Stimulated activated CD4-positive, alpha-beta T cell treated with anti-CD3 and anti-CD28 coated beads, Interleukin-15, amount 100 ng/mL, for 1 hour (primary cell): ENCODE results near the gene VPS8.
"Not testable (repeated sequence)": the region's sequence is repeated elsewhere in the genome, so short reads cannot be mapped to it uniquely, and the experiment has no call there.

ENCODE experiments used
- DNase-seq, 2 donors: peaks; one replicate each; pipeline ENCODE4 v3.0.0-alpha.2; 2020; ENCODE audit warnings: low read depth in 1 of 2, low spot score in 1 of 2

Gene VPS8

DNA sequence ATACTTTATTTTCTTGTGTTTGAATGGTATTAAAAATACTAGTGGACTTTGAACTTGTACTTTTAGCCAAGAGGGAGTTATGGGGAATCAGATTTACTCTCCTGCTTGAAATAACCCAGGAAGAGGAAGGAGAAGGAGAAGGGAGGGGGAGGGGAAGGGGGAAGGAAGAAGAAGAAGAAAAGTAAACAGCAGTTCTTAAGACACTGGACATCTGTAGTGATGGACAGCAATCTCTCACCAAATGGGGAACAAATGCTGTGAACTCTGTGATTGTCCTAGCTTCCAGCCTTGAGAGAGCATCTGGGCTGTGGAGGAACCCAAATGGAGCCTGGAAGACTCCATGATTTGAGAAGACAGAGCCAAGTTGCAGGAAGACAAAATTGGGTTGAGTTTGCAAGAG is 52.0 kb downstream of the VPS8 start:
- DNase-seq: no peak

GRCh38 chr3:184868477-184868876 is 56.5 kb downstream of the VPS8 start:
- no peak for DNase-seq

DNA sequence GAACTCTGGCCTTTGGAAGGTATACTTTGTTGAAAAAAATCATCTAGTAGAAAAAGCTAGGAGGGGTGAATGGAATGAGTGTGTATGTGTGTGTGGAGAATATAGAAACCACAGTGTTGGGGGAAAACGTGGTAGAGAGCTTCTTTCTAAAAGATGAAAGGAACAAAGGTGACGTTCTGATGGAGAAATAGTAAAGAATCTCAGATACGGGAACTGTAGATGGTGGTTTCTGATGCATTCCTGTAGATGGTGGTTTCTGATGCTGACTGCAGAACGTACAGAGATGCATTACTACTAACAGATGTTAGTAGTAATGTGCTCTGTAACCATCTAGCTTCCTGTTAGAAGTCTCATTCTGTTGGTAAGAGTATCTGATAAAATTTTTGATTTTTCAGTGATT is 60.2 kb downstream of the VPS8 start:
- no peak for DNase-seq

DNA sequence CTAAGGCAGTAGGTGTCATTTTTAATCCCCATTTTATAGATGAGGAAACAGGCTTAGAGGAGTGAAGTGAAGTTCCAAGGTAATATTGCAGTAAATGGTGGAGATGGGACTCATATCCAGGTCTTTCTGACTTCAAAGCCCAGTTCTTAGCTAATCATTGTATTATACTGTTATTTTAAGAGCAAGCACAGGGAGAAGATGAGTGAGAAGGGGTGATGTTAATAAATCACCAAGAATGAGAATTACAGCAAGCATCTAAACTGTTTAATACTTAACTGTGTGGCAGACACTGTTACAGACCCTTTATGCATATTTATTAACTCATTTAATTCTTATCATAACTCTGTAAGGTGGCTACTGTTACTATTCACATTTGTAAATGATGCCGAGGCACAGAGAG is 61.2 kb downstream of the VPS8 start:
- no peak for DNase-seq

GRCh38 chr3:184874709-184875644 is 63.0 kb downstream of the VPS8 start:
- no peak for DNase-seq

DNA sequence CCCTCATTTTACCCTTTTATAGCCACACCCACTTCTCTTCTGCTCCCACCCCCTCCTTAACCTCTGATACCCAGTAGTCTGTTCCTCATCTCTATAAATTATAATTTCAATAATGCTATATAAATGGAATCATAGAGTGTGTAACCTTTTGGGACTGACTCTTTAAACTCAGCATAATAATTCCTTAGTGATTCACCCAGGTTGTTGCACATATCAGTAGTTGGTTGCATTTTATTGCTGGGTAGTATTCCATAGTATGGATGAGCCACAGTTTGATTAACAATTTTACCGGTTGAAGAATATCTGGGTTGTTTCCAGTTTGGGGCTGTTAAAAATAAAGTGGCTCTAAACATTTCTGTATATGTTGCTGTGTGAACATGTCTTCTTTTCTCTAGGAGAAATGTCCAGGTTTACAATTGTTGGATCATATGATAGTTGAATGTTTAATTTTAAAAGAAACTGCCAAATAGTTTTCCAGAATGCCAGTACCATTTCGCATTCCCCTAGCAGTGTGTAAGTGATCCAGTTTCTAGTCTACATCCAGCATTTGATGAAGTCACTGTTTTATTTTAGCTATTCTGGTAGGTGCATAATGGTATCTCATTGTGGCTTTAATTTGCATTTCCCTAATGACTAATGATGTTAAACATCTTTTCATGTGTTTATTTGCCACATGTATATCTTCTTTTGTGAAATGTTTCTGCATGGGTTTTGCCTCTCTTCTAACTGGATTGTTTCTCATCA is 68.5 kb downstream of the VPS8 start:
- no peak for DNase-seq

- DNase-seq: no peak
These were observed 72.5 kb downstream of the VPS8 start for GRCh38 chr3:184884359-184885017.

- DNase-seq: no peak
These were observed 73.1 kb downstream of the VPS8 start for GRCh38 chr3:184885112-184885511.

DNA sequence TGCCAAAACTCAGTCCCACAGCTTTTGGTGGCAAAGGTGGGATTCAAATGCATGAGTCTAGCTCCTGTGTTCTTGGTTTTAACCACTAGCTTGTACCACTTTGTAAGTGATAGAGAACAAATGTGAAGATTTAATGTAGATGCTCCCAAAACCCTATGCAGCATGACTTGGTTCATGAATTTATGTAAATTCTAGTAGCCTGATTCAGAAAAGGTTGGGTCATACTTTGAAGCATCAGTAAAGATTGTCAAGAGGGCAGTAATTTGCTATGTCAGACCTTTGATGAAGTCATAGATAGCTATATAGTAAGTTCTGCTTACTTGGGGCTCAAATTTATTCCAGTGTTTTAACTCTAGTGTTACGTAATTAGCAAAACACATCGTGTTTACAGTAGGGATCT is 75.6 kb downstream of the VPS8 start:
- no peak for DNase-seq

DNA sequence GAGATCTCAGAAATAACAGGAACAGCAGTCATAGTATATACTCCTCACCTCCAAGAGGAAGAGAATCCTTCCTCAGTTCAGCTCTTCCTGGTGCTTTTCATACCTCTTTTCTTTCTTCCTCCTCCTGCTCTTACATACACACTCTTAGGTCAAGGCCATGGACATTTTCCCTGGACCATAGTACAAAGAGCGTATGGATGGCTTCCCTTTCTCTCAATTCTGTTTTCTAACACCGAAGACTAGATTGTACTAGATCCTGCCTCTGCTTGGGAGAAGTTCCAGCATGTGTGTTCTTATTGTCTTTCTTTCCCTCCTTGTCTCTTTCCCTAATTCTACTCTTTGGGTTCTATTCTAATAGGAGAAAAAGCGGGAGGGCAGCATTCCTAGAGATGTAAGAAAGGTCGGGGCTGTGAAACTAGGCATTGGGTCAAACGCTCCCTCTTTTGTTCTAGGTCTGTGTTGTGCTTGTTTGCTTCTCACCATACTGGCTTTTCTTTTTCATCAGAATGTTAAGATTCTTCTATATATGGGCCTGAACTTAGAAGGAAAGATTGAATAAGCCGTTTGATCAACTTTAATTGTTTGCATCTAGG is 77.4 kb downstream of the VPS8 start:
- DNase-seq: no peak

DNA sequence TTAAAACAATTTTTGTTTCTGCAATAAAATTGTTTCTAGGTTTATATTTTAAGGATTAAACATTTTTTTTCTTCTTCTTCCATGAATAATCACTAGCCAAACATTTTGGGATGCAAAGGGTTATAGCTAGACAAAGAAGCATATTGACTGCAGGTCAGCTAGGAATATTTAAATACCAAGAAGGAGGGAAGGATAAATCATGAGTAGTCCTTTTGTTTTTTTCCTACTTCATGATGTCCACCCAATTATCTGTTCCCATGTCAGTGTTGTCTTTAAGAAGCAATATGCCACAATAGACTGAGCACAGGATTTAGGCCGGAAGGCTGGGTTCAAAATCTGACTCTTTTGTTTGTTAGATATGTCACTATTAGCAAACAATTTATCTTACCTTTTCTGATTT is 82.1 kb downstream of the VPS8 start:
- DNase-seq: no peak

DNA sequence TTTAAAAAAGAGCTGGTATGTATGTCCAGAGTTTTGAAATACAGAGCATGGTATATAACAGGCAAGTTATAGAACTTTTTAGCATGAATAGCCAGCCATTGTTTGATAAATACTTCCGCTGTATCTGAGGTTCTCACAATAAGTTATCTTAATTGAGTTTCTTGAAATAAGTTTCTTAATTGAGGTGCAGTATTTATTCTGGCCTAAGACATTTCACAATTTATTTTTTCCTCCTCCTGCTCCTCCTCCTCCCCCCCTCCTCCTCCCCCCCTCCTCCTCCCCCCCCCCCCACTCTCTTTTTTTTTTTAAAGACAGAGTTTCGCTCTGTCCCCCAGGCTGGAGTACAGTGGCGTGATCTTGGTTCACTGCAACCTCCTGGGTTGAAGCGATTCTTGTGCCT is 83.4 kb downstream of the VPS8 start:
- no peak for DNase-seq

DNA sequence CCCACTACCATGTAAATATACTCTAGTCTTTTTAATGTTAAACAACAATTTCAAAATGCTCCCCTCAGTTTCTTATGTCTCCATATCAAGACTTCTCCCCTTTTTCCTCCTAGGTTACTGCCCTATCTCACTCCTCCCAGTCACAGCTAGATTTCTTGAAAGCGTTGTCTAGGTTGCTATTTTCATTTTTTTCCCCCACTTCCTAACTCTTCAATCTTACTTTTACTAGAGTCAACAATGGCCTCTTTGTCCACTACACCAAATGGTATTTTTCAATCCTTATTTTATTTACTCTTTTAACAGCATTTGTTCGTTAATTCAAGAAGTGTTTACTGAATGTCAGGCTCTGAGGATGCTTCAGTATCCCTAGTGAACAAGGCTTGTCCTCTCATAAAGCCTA is 84.4 kb downstream of the VPS8 start:
- no peak for DNase-seq

DNA sequence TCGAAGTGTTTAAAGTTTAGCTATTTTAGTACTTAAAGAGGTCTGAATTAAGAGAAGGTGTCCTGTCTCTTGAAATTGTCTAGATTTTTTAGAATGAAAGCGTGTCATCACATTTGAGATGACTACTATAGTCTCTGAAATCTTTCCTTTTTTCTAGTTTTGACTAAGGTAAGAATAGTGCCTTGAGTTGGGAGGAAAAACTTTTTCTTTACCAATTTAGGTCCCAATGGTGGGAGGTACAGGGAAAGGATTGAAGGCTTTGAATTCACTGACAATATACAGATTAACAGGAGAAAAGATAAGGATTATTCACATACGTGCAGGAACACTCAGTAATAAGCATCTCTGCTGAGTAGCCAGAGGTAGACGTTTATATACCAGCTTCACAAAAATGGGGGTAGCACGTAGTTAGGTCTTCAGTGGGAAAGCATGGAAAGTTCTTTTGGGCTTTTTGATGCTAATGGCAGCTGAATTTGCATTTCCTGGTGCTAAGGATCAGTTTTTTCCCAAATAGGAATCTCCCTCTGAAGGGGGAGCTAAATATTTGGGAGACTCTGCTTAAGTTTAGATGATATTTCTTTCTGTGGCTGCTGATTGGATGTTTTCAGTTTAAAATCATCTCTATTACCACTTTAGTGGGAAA is 88.1 kb downstream of the VPS8 start:
- DNase-seq: no peak

DNA sequence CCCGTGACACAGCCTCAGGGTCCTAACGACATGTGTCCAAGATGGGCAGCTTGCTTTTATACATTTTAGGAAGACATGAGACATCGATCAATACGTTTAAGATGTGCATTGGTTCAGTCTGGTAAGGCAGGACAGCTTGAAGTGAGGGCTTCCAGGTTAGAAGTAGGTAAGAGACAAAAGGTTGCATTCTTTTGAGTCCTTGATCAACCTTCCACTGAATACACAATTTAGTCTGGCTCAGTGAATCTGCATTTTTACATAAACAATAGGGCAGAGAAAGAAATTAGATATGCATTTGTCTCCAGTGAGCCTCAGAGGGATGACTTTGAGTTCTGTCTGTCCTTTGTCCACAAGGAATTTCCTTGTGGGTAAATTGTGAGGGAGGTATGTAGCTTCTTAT is 95.1 kb downstream of the VPS8 start:
- not testable (repeated sequence) for DNase-seq

DNA sequence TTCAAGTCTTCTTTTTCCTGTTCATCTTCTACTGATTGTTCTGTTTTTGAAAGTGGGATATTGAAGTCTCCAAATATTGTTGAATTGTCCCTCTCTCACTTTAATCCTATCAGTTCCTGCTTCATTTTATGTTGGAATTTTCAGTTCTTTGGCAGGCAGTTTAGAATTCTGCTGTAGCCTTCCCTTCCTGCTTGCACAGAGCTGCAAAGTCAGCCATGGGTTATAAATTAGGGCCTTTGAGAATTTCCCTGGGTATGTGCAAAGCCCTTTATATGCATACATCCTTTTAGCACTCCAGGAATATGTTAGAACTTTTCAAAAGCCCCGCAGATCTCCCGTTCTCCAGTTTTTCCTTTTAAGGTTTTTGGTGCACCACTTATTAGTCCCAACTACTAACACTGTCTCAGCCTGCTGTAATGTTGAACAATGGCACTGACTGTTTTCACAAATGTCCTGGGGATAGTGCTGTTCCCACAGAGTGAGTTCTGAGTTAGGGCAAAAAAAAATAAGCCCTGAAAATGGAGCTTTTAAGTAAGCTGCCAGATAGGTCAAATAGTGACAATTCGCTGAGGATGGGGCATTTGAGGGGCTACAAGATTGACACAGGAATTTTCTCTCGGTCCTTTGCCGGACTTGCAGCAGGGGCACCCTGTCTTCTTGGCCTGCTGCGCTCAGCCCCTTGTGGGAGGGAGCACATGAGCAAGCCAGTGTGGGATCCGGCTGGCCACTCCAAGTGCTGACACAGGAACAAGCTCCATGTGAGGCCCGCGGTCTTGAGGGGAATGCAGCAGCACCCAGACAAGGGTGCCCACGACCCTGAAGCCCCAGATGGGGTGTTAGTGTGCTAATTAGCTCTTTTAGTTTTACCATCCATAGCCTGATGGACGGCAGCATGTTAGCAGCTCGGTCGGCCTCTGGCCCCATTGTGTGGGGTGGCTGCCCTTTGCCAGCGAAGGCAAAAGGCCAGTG is 96.0 kb downstream of the VPS8 start:
- DNase-seq: no peak

DNA sequence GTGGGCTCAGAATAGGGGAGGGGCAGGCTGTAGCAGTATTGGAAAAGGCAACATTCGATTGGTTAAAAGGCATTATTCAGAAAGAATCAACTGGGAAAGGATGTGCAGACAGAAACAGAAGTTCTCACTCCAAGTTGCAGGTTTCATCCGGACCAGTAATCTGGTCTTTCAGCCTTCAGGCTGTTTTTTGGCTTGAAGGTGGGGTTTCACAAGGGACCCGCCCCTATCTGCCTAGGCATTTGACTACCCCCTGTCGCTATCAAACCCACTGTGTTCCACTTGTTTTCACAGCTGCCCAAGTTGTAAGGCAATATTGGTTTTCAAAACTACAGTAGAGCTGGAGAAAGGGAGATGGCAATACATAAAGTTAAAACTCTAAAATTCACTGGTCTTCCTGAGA is 96.9 kb downstream of the VPS8 start:
- no peak for DNase-seq

- DNase-seq: no peak
These were observed 98.7 kb downstream of the VPS8 start for GRCh38 chr3:184910664-184911063.

GRCh38 chr3:184911570-184911969 is 99.6 kb downstream of the VPS8 start:
- no peak for DNase-seq

DNA sequence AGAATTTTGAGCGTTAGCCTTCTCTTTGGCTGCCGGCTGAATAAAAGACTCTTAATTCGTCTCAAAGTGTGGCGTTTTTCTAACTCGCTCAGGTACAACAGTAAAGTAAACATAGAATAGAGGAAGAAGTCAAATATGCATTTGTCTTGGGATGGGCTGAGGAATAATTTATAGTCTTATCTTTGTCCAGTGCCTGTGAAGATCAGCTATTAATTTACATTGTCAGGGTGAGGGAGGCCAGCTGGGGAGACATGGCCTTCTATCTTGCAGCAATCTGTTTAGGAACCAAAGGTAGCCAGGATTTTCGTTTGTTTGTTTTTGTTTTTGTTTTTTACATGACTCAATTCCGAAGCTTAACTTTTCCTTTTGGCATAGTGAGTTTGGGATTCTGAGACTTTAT is 100.2 kb downstream of the VPS8 start:
- DNase-seq: no peak
